AG09309 (cell line): Measurements from ENCODE around the gene CYB561D1.
A peak's percentile ranks its signal among the peaks of the same experiment; 100 is the strongest.

Source experiments
- DNase-seq: peaks from one replicate; pipeline ENCODE4 v3.0.0-alpha.2; 2010; ENCODE audit warnings: low read depth
- H3K4me3 ChIP-seq: 2 replicates; pipeline ENCODE4 v1.5.1; 2011; ENCODE audit warnings: mild to moderate bottlenecking, low read depth, low read length, moderate library complexity; ENCODE audit not compliant: control insufficient read depth
- TF ChIP-seq, protein P1 (sequence below): IDR thresholded peaks from 2 replicates; pipeline ENCODE4 v1.5.1; 2011; ENCODE audit warnings: mild to moderate bottlenecking, low read depth, low read length, inconsistent platforms; ENCODE audit not compliant: insufficient read depth, control insufficient read depth; ENCODE audit errors: missing control alignments

CYB561D1 gene

DNA sequence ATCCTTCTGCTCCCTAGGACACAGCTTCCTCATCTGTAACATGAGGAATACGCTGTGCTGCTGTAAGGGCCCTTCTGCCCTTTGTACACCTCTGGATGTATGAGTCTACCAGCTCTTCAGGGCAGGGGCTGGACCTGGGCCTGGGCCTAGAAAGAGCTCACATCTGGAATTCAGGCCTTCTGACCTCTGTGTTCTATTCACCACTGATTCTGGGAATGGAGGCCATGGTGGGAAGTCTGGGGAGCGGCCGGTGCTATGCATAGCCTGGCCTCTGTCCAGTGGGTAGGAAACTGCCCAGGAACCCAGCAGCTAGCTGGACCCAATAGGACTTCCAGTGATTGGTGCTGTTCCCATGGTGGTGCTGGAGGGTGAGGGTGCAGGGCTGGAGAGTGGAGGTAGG lies 34.8 kb downstream of the CYB561D1 start:
- TF ChIP-seq, protein P1, sequence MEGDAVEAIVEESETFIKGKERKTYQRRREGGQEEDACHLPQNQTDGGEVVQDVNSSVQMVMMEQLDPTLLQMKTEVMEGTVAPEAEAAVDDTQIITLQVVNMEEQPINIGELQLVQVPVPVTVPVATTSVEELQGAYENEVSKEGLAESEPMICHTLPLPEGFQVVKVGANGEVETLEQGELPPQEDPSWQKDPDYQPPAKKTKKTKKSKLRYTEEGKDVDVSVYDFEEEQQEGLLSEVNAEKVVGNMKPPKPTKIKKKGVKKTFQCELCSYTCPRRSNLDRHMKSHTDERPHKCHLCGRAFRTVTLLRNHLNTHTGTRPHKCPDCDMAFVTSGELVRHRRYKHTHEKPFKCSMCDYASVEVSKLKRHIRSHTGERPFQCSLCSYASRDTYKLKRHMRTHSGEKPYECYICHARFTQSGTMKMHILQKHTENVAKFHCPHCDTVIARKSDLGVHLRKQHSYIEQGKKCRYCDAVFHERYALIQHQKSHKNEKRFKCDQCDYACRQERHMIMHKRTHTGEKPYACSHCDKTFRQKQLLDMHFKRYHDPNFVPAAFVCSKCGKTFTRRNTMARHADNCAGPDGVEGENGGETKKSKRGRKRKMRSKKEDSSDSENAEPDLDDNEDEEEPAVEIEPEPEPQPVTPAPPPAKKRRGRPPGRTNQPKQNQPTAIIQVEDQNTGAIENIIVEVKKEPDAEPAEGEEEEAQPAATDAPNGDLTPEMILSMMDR = no peak
- H3K4me3 ChIP-seq = no peak overlapping the region
- no peak for DNase-seq

DNA sequence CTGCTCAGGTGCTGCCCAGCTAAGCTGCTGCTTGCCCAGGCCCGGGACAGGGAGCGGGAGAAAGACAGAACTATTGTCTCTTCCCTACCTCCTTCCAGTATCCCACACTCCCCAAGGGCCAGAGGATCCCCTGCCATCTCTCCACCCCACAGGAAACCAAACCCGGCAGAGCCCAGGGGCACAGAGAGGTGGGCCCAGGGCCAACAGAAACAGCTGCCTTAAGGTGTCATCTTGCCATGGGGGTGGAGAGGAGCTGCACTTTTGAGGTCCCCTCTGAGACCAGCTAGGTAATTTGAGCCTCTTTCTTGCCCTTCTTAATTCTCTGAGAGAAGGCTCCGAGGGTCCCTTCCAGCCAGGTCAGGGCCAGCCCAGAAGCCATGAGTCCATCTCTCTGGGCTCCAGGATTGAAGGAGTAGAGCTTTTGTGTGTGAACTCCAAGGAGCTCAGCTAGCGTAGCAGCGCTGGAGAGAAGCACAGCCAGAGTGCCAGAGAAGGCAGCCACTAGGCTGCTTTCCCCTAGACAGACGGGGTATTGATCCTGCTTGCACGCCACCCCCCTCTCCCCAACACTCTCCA lies 36.1 kb downstream of the CYB561D1 start:
- TF ChIP-seq, protein P1 = no peak
- H3K4me3 ChIP-seq = no peak overlapping the region
- DNase-seq = no peak

DNA sequence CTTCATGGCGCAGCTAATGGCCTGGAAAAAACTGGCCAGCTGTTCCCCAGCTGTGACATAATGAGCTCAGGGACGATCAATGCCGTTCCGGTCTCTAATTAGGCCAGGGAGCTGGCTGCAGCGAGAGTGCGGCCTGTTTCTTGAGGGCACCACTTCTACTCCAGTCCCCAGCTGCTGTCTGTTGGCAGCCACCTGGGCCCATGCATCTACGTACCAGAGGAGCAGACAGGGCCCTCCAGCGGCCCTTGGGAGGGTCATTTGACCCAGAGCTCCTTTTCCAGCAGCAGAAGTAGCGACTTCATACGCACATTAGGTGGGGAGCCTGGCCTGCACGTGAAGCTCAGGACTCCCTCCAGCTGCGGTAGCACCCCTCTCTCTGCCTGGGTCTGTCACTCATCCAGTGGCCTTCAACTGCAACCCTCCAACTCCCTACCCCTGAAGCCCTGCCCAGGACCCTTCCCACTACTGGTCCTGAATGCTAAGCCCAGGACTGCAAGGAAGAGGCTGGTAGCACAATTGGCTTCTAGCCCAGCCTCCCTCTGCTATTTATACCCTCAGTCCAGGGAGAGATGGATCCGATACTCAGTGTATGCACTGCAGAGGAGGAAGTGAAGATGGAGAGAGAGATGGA lies 36.7 kb downstream of the CYB561D1 start:
- no peak overlapping the region for H3K4me3 ChIP-seq
- TF ChIP-seq, protein P1 = no peak
- DNase-seq = no peak

DNA sequence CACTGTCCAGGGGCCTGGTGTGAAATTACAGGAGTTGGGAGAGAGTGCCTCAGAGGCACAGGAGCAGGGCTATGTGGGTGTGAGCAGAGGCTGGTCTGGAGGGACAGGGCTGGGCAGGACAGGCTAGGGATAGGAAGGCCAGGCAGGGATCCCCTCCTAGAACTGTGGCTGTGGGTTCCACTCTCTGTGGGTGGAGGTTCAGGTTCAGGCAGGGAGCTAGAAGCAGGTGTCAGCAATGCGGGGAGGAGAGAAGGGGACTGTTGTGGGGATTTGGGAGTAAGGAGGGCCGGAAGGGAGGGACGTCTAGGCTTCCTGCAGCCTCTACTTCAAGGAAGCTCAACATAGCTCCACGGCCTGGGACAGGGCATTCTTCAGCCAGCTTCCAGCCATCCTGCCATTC lies 37.5 kb downstream of the CYB561D1 start:
- TF ChIP-seq, protein P1 = no peak
- DNase-seq = no peak
- no peak overlapping the region for H3K4me3 ChIP-seq

DNA sequence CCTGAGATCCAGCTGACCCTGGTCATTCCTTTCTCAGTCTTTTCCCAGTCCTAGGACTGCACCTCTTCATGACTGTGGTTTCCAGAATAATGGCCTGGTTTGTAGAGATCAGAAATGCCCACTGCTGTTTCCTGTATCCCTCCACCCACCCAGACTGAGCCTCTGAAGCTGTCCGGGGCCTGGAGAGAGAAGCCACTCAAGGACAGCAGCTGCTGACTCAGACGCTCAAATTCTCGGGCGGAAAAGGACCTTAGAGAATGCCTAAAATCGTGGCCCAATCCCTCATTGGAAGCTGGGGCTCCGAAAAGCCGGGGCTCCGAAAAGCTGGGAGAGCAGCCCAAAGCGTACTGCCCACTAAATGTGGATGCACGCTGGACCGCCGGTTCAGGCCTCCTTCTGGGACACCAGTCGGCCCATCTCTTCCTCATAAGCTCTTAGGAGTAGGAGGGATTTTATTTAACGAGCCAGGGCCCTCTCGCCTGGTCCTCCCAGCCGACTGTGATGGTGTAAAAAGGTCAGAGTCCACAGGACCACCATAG lies 38.0 kb downstream of the CYB561D1 start:
- no peak for DNase-seq
- H3K4me3 ChIP-seq = no peak overlapping the region
- TF ChIP-seq, protein P1 = no peak

DNA sequence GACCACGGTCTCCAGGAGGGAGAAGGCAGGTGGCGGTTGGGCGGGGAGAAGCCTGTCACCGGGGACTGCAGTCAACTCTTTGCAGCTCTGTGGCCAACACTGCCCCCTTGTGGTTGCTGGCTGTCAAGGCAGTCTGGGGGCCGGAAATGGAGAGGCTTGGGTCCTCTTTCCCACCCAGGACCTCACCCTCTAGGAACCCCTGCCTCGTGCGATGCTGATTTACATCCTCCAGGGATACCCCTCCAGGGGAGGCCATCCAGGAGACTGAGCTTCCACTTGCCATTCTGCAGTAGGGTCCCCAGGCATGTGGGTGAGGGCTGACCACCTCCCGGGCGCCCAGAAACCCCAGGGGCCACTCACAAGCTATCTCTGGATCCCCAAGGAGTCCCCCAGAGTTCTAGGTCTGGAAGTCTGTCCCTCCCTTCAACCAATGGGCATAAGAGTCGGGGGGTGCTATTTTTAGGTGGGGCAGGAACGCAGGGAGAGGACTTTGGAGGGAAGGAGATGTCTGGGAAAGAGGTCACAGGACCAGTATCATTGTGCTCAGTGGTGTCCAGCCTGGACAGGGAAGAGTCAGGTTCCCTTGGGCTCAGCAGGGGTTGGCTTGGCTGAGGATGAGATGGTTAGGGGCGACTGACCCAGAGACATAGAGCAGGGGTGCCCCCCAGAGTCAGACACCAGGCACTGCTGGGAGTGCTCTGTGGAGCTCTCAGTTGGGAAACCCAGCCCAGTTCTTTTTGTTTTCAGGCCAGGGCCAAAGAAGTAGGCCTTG lies 38.7 kb downstream of the CYB561D1 start:
- TF ChIP-seq, protein P1 = peak; percentile 98
- no peak overlapping the region; the same call in 1 of the 2 replicates for H3K4me3 ChIP-seq
- DNase-seq = no peak
